Inflammatory macrophage (primary cell): ENCODE measurements around the gene ADAMTSL4.
A peak's percentile ranks its signal among the peaks of the same experiment; 100 is the strongest.
"Not testable (repeated sequence)": the region's sequence is repeated elsewhere in the genome, so short reads cannot be mapped to it uniquely, and the experiment has no call there.

Experiments
- DNase-seq, 2 donors: peaks; one replicate each; pipeline ENCODE4 v3.0.0-alpha.2; 2020 to 2022

Gene ADAMTSL4

GRCh38 chr1:150567717-150568593, 18.7 kb downstream of the ADAMTSL4 start:
- peak in 1 of 2 donors; percentile 27 for DNase-seq

- no peak for DNase-seq
Observed at GRCh38 chr1:150568594-150568966, 19.4 kb downstream of the ADAMTSL4 start.

GRCh38 chr1:150572918-150573647, 23.9 kb downstream of the ADAMTSL4 start:
- DNase-seq: no peak

- not testable (repeated sequence) for DNase-seq
Observed at GRCh38 chr1:150573648-150574071, 24.5 kb downstream of the ADAMTSL4 start.

- no peak for DNase-seq
Observed at GRCh38 chr1:150574260-150575071, 25.3 kb downstream of the ADAMTSL4 start.

- DNase-seq: no peak
Observed at GRCh38 chr1:150575072-150575489, 25.9 kb downstream of the ADAMTSL4 start.

- DNase-seq: peak in 1 of 2 donors; percentile 38
Observed at GRCh38 chr1:150575518-150576366, 26.5 kb downstream of the ADAMTSL4 start.

GRCh38 chr1:150576367-150576711, 27.1 kb downstream of the ADAMTSL4 start:
- no peak for DNase-seq

GRCh38 chr1:150576794-150577556, 27.8 kb downstream of the ADAMTSL4 start:
- no peak for DNase-seq

- DNase-seq: peak in 1 of 2 donors; percentile 36
Observed at GRCh38 chr1:150577557-150578271, 28.5 kb downstream of the ADAMTSL4 start.

- peak; percentile 85 for DNase-seq
Observed at GRCh38 chr1:150578272-150579109, 29.3 kb downstream of the ADAMTSL4 start.

- DNase-seq: peak; percentile 97 to 98
Observed at GRCh38 chr1:150579110-150579944, 30.1 kb downstream of the ADAMTSL4 start, which contains the start of gene MCL1. Gene MCL1, minus strand, starts transcription at chr1:150579610. Its CDS starts 80 bp downstream, at chr1:150579530.

- DNase-seq: no peak
Observed at GRCh38 chr1:150579945-150580642, 30.9 kb downstream of the ADAMTSL4 start.

GRCh38 chr1:150580966-150581365, 31.8 kb downstream of the ADAMTSL4 start:
- DNase-seq: not testable (repeated sequence)

GRCh38 chr1:150581437-150581836, 32.2 kb downstream of the ADAMTSL4 start:
- not testable (repeated sequence) for DNase-seq

GRCh38 chr1:150581962-150582361, 32.8 kb downstream of the ADAMTSL4 start:
- DNase-seq: not testable (repeated sequence)

GRCh38 chr1:150582371-150582770, 33.2 kb downstream of the ADAMTSL4 start:
- DNase-seq: no peak
